Measurements from ENCODE around the gene SPATA6L. TPM values are rescaled to one million over a fixed set of nuclear protein-coding genes. Genes with fewer than 3 reads are reported as not detected.

SPATA6L gene
- total and polyA plus RNA-seq, 2 experiments from 2014 or later: 1.7 to 1.9 TPM

GRCh38 chr9:4620057-4620765 lies 46.1 kb downstream of the SPATA6L start:
- Histone ChIP-seq H3K79me2 (replicated peaks; ENCODE audit: insufficient read depth) (no peaks in the 10 kb centered on the region), H2AFZ (peak overlapping the region; percentile 0; the same call in 1 of the 2 replicates), H4K20me1 (replicated peaks; ENCODE audit: insufficient read depth) (no peaks in the 10 kb centered on the region), H3K4me2 (no peak overlapping the region), H3K27ac (ENCODE audit: low read depth) (peak overlapping the region; percentile 1), H3F3A (replicated peaks; ENCODE audit: low read depth) (no peaks in the 10 kb centered on the region), H3K4me3 (no peak overlapping the region), H3K36me3 (ENCODE audit: insufficient read depth) (no peaks in the 10 kb centered on the region), H3K4me1 (ENCODE audit: insufficient read depth) (peaks cover 20% of the 10 kb centered on the region), H3K27me3 (ENCODE audit: insufficient read depth) (no peaks in the 10 kb centered on the region), H3K9me2 (ENCODE audit: insufficient read depth) (no peaks in the 10 kb centered on the region)
- TF ChIP-seq EZH2 (IDR thresholded peaks at IDR 0.05; ENCODE audit: low read depth, unreplicated experiment) (no peak), CREB1 (CRISPR knock-in tag; IDR thresholded peaks at IDR 0.05; ENCODE audit: low read depth) (no peak), CTCF (conservative IDR thresholded peaks at IDR 0.05; ENCODE audit: low read depth in 2 of 2) (no peak), JUNB (IDR thresholded peaks at IDR 0.05; ENCODE audit: unreplicated experiment) (no peak), EZH2phosphoT487 (IDR thresholded peaks at IDR 0.05; ENCODE audit: unreplicated experiment) (no peak)
- H3K9me3 Mint-ChIP-seq: no peaks in the 10 kb centered on the region
- no peaks in the 10 kb centered on the region for H3K36me3 Mint-ChIP-seq (ENCODE audit: low read depth)
- H3K27me3 Mint-ChIP-seq (ENCODE audit: insufficient read depth, low read depth, poor library complexity): no peaks in the 10 kb centered on the region
- ATAC-seq: peak; percentile 28; the same call in 2 of the 3 replicates
- H3K27ac Mint-ChIP-seq: peak overlapping the region; percentile 76; the same call in 1 of the 2 replicates
- peaks cover 38% of the 10 kb centered on the region for H3K4me1 Mint-ChIP-seq
- peak; percentile 17 for DNase-seq (ENCODE audit: low spot score)
- H3K4me3 Mint-ChIP-seq: no peak overlapping the region

- ATAC-seq: no peak
- Mint-ChIP-seq H3K4me3 (no peak overlapping the region), H3K27ac (no peak overlapping the region), H3K4me1 (peaks cover 38% of the 10 kb centered on the region), H3K27me3 (ENCODE audit: insufficient read depth, low read depth, poor library complexity) (no peaks in the 10 kb centered on the region), H3K9me3 (no peaks in the 10 kb centered on the region), H3K36me3 (ENCODE audit: low read depth) (no peaks in the 10 kb centered on the region)
- DNase-seq (ENCODE audit: low spot score): no peak
- TF ChIP-seq STAT1 (IDR thresholded peaks at IDR 0.05; ENCODE audit: unreplicated experiment) (no peak), ZNF331 (CRISPR knock-in tag; IDR thresholded peaks at IDR 0.05; ENCODE audit: low read depth) (no peak), ZNF114 (CRISPR knock-in tag; IDR thresholded peaks at IDR 0.05) (no peak), ETS1 (IDR thresholded peaks at IDR 0.05) (no peak)
- H4K20me1 ChIP-seq (replicated peaks; ENCODE audit: insufficient read depth): no peaks in the 10 kb centered on the region
- H3F3A ChIP-seq (replicated peaks; ENCODE audit: low read depth): no peaks in the 10 kb centered on the region
- no peak overlapping the region for H2AFZ ChIP-seq
- H3K36me3 ChIP-seq (ENCODE audit: insufficient read depth): no peaks in the 10 kb centered on the region
- no peak overlapping the region for H3K4me2 ChIP-seq
- H3K79me2 ChIP-seq (replicated peaks; ENCODE audit: insufficient read depth): no peaks in the 10 kb centered on the region
- H3K4me3 ChIP-seq: no peak overlapping the region
- peaks cover 20% of the 10 kb centered on the region for H3K4me1 ChIP-seq (ENCODE audit: insufficient read depth)
- H3K27me3 ChIP-seq (ENCODE audit: insufficient read depth): no peaks in the 10 kb centered on the region
- H3K9me2 ChIP-seq (ENCODE audit: insufficient read depth): no peaks in the 10 kb centered on the region
- no peak overlapping the region for H3K27ac ChIP-seq (ENCODE audit: low read depth)
Observed at GRCh38 chr9:4618700-4619099, 47.6 kb downstream of the SPATA6L start.
